GM06990 (cell line): ENCODE data around the gene POLL.

Experiments used
- DNase-seq: peaks from one replicate; pipeline ENCODE4 v3.0.0-alpha.2; 2011; ENCODE audit not compliant: insufficient read length; ENCODE audit errors: extremely low read depth
- H3K27me3 ChIP-seq: replicated peaks from 2 replicates; pipeline ENCODE4 v1.6.0; 2011; ENCODE audit warnings: low read length; ENCODE audit not compliant: control insufficient read depth, insufficient read depth
- H3K36me3 ChIP-seq: 2 replicates; pipeline ENCODE4 v1.5.1; 2011; ENCODE audit warnings: low read length; ENCODE audit not compliant: control insufficient read depth, insufficient read depth
- H3K4me3 ChIP-seq: replicated peaks from 2 replicates; pipeline ENCODE4 v1.5.1; 2011; ENCODE audit warnings: low read depth, mild to moderate bottlenecking, control low read depth, low read length
- CTCF ChIP-seq: IDR thresholded peaks from 2 replicates; pipeline ENCODE4 v1.5.1; 2011; ENCODE audit warnings: low read length, control low read depth, mild to moderate bottlenecking, inconsistent platforms; ENCODE audit not compliant: insufficient read depth, poor library complexity, severe bottlenecking

POLL gene

GRCh38 chr10:101565370-101565900 lies 22.6 kb downstream of the POLL start:
- Histone ChIP-seq H3K27me3 (no peaks in the 10 kb centered on the region; the same call in none of the 2 replicates), H3K4me3 (no peak overlapping the region), H3K36me3 (no peaks in the 10 kb centered on the region)
- TF ChIP-seq CTCF: no peak
- DNase-seq: no peak

GRCh38 chr10:101564490-101564991 lies 23.5 kb downstream of the POLL start:
- no peak for TF ChIP-seq CTCF
- Histone ChIP-seq H3K27me3 (no peaks in the 10 kb centered on the region; the same call in none of the 2 replicates), H3K36me3 (no peaks in the 10 kb centered on the region), H3K4me3 (no peak overlapping the region)
- no peak for DNase-seq

GRCh38 chr10:101563497-101564040 lies 24.5 kb downstream of the POLL start:
- Histone ChIP-seq H3K36me3 (no peaks in the 10 kb centered on the region), H3K4me3 (no peak overlapping the region), H3K27me3 (no peaks in the 10 kb centered on the region; the same call in none of the 2 replicates)
- no peak for TF ChIP-seq CTCF
- DNase-seq: no peak

GRCh38 chr10:101563007-101563406 lies 25.1 kb downstream of the POLL start:
- TF ChIP-seq CTCF: no peak
- Histone ChIP-seq H3K27me3 (no peaks in the 10 kb centered on the region; the same call in none of the 2 replicates), H3K4me3 (no peak overlapping the region), H3K36me3 (no peaks in the 10 kb centered on the region)
- no peak for DNase-seq

GRCh38 chr10:101562231-101562630 lies 25.8 kb downstream of the POLL start:
- no peak for TF ChIP-seq CTCF
- DNase-seq: no peak
- Histone ChIP-seq H3K4me3 (no peak overlapping the region), H3K36me3 (no peaks in the 10 kb centered on the region), H3K27me3 (no peaks in the 10 kb centered on the region; the same call in none of the 2 replicates)
